ENCODE results near the gene HS3ST6.

HS3ST6 gene

DNA sequence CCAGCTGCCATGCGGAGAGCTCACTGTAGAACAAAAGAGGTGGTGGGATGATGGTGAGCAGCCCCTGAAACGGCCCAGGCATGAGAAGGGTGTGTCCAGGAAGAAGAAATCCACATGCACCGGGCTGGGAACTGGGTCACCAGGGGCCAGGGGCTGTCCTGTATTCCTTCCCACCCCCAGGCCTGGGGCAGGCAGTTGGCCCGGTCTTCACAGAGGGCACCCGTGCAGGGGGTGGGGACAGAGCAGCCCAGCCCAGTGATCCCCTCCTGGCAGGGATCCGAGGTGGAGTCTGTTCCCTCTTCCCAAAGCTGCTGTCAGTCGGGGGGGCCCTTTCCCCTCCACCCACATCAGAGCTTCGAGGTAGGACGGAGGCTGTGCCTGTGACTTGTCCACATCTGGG lies 9.2 kb downstream of the HS3ST6 start:
- Histone ChIP-seq H3K4me3 (ENCODE audit: low read depth, low read length) (no peak overlapping the region), H3K9me3 (no peaks in the 10 kb centered on the region), H3K4me1 (peaks cover 5% of the 10 kb centered on the region; the same call in 1 of the 2 replicates), H3K36me3 (no peaks in the 10 kb centered on the region), H3K27me3 (no peaks in the 10 kb centered on the region)
- TF ChIP-seq, protein P1, sequence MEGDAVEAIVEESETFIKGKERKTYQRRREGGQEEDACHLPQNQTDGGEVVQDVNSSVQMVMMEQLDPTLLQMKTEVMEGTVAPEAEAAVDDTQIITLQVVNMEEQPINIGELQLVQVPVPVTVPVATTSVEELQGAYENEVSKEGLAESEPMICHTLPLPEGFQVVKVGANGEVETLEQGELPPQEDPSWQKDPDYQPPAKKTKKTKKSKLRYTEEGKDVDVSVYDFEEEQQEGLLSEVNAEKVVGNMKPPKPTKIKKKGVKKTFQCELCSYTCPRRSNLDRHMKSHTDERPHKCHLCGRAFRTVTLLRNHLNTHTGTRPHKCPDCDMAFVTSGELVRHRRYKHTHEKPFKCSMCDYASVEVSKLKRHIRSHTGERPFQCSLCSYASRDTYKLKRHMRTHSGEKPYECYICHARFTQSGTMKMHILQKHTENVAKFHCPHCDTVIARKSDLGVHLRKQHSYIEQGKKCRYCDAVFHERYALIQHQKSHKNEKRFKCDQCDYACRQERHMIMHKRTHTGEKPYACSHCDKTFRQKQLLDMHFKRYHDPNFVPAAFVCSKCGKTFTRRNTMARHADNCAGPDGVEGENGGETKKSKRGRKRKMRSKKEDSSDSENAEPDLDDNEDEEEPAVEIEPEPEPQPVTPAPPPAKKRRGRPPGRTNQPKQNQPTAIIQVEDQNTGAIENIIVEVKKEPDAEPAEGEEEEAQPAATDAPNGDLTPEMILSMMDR (IDR thresholded peaks at IDR 0.05; ENCODE audit: low read depth, low read length): no peak
- no peak for DNase-seq

DNA sequence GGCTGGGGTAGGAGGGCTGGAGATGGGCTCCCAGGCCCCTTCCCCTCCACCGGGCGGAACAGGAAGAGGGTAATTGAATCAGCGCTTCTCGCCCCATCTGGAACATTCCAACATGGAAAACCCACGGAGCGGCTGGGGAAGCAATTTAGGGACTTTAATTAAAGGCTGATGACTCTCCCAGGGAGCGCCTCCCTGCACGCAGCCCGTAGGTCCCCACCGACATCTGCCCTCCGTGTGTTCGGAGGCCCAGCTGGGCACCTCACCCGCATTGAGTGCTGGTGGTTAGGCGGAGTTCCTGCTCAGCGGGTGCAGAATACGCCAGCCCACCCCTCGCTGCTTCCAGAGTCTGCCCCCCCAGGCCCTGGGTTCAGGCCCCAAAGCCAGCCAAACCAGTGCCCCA lies 10.0 kb downstream of the HS3ST6 start:
- H3K9me3 ChIP-seq: no peaks in the 10 kb centered on the region
- H3K27me3 ChIP-seq: no peaks in the 10 kb centered on the region
- TF ChIP-seq, protein P1 (IDR thresholded peaks at IDR 0.05; ENCODE audit: low read depth, low read length): no peak
- peaks cover 5% of the 10 kb centered on the region; the same call in 1 of the 2 replicates for H3K4me1 ChIP-seq
- no peak overlapping the region for H3K4me3 ChIP-seq (ENCODE audit: low read depth, low read length)
- H3K36me3 ChIP-seq: no peaks in the 10 kb centered on the region
- DNase-seq: peak; percentile 9

DNA sequence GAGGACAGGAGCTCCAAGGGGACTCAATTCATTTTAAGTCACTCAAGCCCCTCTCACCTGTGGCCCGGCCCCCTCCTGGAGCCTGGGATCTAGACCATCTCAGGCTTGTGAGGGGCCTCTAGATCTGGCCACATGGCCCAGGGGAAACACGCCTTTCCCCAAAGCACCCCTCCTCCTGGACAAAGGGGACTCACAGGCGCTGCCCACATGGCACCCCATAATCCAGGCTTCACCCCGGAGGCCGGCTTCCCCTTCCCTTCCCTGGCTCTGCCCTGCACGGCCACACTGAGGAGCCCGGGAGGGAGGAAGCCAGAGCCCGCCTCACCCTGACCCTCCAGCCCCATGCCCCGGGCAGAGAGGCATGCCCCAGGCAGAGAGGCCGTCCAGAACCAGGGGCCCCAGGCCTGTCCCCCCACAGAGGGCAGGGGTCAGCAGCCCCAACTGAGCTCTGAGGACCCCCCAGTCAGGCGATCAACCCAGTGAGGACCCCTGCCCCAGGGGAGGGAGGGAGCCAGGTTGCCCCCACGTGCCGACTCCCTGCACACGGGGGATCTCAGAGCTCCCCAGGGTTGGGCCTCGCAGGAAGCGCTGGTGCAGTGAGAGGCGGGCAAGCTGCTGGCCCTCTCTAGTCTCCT lies 10.9 kb downstream of the HS3ST6 start:
- peaks cover 5% of the 10 kb centered on the region; the same call in 1 of the 2 replicates for H3K4me1 ChIP-seq

DNA sequence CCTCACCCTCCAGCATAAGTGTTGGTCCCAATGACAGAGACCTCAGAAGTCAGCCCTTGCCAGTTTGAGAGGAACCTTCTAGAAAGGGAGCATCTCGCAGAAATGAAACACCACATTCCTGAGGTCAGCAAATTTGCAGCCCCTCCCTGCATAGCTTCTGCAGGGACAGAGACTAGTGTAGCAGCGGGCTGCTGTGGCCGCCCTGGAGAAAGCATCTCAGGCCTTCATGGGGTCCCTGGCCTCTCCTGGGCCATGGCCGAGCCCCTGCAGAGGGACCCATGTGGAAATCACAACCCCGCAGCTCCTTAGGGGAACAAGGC lies 11.4 kb downstream of the HS3ST6 start:
- H3K9me3 ChIP-seq: no peaks in the 10 kb centered on the region
- TF ChIP-seq, protein P1 (IDR thresholded peaks at IDR 0.05; ENCODE audit: low read depth, low read length): no peak
- H3K27me3 ChIP-seq: no peaks in the 10 kb centered on the region
- no peak overlapping the region for H3K4me3 ChIP-seq (ENCODE audit: low read depth, low read length)
- no peaks in the 10 kb centered on the region for H3K36me3 ChIP-seq
- H3K4me1 ChIP-seq: peaks cover 5% of the 10 kb centered on the region; the same call in 1 of the 2 replicates
- DNase-seq: no peak

More for the DNA sequence above, 10.9 kb downstream of the HS3ST6 start:
- no peak overlapping the region for H3K4me3 ChIP-seq (ENCODE audit: low read depth, low read length)
- H3K9me3 ChIP-seq: no peaks in the 10 kb centered on the region
- TF ChIP-seq, protein P1 (IDR thresholded peaks at IDR 0.05; ENCODE audit: low read depth, low read length): no peak
- H3K36me3 ChIP-seq: no peaks in the 10 kb centered on the region
- DNase-seq: peak; percentile 9
- H3K27me3 ChIP-seq: no peaks in the 10 kb centered on the region

DNA sequence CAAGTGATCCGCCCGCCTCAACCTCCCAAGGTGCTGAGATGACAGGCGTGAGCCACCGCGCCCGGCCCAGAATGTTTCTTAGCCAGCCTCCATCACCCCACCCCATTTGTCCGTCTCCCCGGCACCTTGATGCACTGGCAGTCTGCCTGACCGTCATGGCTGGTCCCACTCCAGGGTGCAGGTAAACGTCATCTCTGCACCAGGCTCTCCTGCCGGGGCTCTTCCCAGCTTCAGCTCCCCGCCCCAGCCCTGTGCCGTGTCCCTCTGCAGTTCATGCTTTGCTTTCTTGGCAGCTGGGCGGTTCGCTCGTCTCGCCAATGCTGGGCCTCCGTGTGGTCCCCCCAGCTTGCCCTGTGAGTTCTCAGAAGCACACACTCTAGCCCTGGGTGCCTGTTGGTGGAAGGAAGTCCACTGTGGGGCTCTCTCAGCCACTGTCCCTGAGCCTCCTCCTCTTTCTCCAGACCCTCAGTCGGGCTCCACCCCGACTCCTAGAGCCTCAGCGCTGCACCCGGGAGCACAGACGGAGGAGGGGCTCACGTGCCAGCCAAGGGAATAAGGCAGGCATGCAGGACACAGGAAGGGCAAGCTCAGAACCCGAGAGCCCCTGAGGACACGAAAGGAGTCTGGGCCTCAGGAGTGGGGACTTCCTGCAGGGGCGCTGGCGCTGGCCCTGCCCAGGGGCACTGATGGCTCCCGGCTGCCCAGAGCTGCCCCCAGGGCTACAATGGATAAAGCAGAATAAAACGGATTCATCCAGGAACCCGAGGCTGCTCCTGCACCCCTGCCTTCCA lies 12.0 kb downstream of the HS3ST6 start:
- no peaks in the 10 kb centered on the region for H3K9me3 ChIP-seq
- H3K36me3 ChIP-seq: no peaks in the 10 kb centered on the region
- peaks cover 5% of the 10 kb centered on the region; the same call in 1 of the 2 replicates for H3K4me1 ChIP-seq
- peak; percentile 8 for DNase-seq
- TF ChIP-seq, protein P1 (IDR thresholded peaks at IDR 0.05; ENCODE audit: low read depth, low read length): no peak
- H3K4me3 ChIP-seq (ENCODE audit: low read depth, low read length): no peak overlapping the region
- H3K27me3 ChIP-seq: no peaks in the 10 kb centered on the region
